SU-DHL-6 (cell line): ENCODE results near the gene CD244.

ENCODE experiments used
- CTCF ChIP-seq: fragments of 200-600 bp; sonication (generic); IDR thresholded peaks from one replicate; pipeline ENCODE4 v1.5.1; 2017; ENCODE audit warnings: antibody characterized with exemption, mild to moderate bottlenecking, low read length, moderate library complexity; ENCODE audit not compliant: insufficient read depth, poor library complexity, severe bottlenecking
- EZH2phosphoT487 ChIP-seq: fragments of 200-600 bp; sonication (generic), shearing (Covaris generic); conservative IDR thresholded peaks from 2 replicates; pipeline ENCODE4 v1.6.1; 2018; ENCODE audit warnings: mild to moderate bottlenecking, antibody characterized with exemption, low read length, moderate library complexity, mixed read lengths

GRCh38 chr1:160850993-160851392, 11.7 kb downstream of the CD244 start:
- no peak for TF ChIP-seq CTCF
- no peak for TF ChIP-seq EZH2phosphoT487
